ENCODE data around the gene BTN2A1.
"Not testable (repeated sequence)": the region's sequence is repeated elsewhere in the genome, so short reads cannot be mapped to it uniquely, and the experiment has no call there.

The BTN2A1 gene

GRCh38 chr6:26432627-26433201 is 25.0 kb upstream of the BTN2A1 start:
- DNase-seq (ENCODE audit: low read depth) = peak; percentile 43

- DNase-seq (ENCODE audit: low read depth) = not testable (repeated sequence)
Measured at GRCh38 chr6:26433680-26434079, 24.1 kb upstream of the BTN2A1 start.

GRCh38 chr6:26436018-26436417 is 21.7 kb upstream of the BTN2A1 start:
- DNase-seq (ENCODE audit: low read depth) = no peak

- no peak for DNase-seq (ENCODE audit: low read depth)
Measured at GRCh38 chr6:26437550-26437949, 20.2 kb upstream of the BTN2A1 start.

GRCh38 chr6:26438000-26438399 is 19.8 kb upstream of the BTN2A1 start:
- no peak for DNase-seq (ENCODE audit: low read depth)

- no peak for DNase-seq (ENCODE audit: low read depth)
Measured at GRCh38 chr6:26439151-26440125, 18.3 kb upstream of the BTN2A1 start.

- no peak for DNase-seq (ENCODE audit: low read depth)
Measured at GRCh38 chr6:26440977-26441358, 16.8 kb upstream of the BTN2A1 start.

- no peak for DNase-seq (ENCODE audit: low read depth)
Measured at GRCh38 chr6:26441977-26442376, 15.8 kb upstream of the BTN2A1 start.

GRCh38 chr6:26445934-26446667 is 11.7 kb upstream of the BTN2A1 start:
- no peak for DNase-seq (ENCODE audit: low read depth)

GRCh38 chr6:26447257-26447656 is 10.5 kb upstream of the BTN2A1 start:
- no peak for DNase-seq (ENCODE audit: low read depth)

- no peak for DNase-seq (ENCODE audit: low read depth)
Measured at GRCh38 chr6:26450240-26450639, 7.5 kb upstream of the BTN2A1 start.

GRCh38 chr6:26452631-26453235 is 5.0 kb upstream of the BTN2A1 start:
- no peak for DNase-seq (ENCODE audit: low read depth)

- no peak for DNase-seq (ENCODE audit: low read depth)
Measured at GRCh38 chr6:26454631-26455030, 3.1 kb upstream of the BTN2A1 start.

- DNase-seq (ENCODE audit: low read depth) = no peak
Measured at GRCh38 chr6:26455357-26455970, 2.3 kb upstream of the BTN2A1 start.

GRCh38 chr6:26457264-26457805 is 420 bp upstream of the BTN2A1 start:
- DNase-seq (ENCODE audit: low read depth) = no peak

- DNase-seq (ENCODE audit: low read depth) = no peak
Measured at GRCh38 chr6:26459023-26459810, 1.5 kb downstream of the BTN2A1 start.

GRCh38 chr6:26461353-26461752 is 3.6 kb downstream of the BTN2A1 start:
- not testable (repeated sequence) for DNase-seq (ENCODE audit: low read depth)

- no peak for DNase-seq (ENCODE audit: low read depth)
Measured at GRCh38 chr6:26464014-26464413, 6.3 kb downstream of the BTN2A1 start.

GRCh38 chr6:26464416-26465131 is 6.8 kb downstream of the BTN2A1 start:
- DNase-seq (ENCODE audit: low read depth) = no peak

- DNase-seq (ENCODE audit: low read depth) = no peak
Measured at GRCh38 chr6:26465776-26466175, 8.0 kb downstream of the BTN2A1 start.

All from fibroblast of the conjunctiva (primary cell).